HG03457 (cell line): ENCODE data around the gene KHDC4.

Experiments used
- ATAC-seq: cut with Tn5 transposase; IDR thresholded peaks from one replicate; pipeline ENCODE4 v1.9.1; 2021; ENCODE audit warnings: moderate number of reproducible peaks; ENCODE audit not compliant: unreplicated experiment

KHDC4 gene

DNA sequence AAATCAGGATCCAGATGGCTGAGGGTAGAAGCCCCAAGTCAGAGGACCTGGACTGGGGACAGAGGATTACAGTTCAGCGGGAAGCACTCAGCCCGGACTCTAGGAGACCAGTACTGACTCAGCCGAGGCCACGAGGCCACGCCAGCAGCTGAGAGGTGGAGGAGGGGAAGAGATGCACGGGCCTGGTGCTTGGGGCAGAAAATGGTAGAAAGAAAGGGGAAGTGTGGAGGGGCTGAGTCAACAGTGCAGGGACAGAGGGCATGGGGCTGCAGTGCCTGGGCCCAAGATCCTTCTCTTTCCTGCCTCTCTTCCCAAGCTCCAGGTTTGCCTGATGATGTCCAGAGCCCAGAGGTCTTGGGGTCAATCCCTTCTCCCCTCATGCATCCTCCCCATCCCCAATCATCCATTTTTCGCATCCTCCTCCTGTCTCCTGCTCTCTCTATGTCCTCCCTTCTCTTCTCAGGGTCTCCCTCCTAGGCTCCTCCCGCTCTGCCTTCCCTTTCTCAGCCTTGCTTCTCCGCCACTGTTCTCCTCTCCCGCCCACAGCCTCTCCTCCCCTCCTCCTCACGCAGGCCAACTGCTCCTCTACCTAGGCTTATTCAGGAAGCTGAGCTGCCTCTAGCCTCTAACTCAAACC, 36.4 kb upstream of the KHDC4 start:
- ATAC-seq = no peak

DNA sequence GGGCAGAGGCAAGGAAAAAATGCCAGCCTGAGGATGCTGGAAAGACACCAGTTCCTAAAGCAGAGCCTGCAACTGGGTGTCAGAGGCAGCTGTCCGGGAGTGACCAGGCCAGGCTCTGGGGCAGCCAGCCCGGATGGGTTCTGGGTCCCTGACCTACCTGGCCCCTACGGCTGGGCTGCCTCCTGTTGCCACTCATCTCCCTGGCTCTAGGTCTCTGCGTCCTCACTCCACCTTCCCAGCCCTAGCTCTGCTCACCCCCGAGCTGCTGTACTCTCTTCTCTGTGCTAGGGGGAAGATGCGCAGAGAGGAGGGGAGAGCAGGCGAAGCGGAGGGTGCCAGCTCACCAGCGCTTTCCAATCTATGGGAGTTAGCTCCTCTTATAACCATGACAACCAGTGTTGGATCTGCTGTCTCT, 35.2 kb upstream of the KHDC4 start:
- ATAC-seq = no peak

DNA sequence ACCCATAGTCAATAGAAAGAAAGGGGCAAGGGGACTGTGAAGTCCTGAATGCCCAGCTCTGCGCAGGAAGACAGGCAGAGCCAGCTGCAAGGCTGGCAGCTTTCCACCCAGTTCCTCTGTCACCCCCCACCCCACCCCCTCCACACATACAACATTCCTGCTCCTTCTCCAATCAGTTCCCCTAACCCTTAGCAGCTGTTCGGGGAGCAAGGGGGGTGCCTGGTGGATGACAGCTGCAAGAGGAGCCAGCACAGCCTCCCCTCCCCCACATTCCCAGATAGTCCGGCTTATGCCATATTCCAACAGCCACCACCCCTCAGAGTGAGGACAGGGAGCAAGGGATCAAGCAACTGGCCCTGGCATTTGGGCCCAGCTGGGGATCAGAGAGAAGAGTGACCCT, 34.5 kb upstream of the KHDC4 start:
- ATAC-seq = no peak

DNA sequence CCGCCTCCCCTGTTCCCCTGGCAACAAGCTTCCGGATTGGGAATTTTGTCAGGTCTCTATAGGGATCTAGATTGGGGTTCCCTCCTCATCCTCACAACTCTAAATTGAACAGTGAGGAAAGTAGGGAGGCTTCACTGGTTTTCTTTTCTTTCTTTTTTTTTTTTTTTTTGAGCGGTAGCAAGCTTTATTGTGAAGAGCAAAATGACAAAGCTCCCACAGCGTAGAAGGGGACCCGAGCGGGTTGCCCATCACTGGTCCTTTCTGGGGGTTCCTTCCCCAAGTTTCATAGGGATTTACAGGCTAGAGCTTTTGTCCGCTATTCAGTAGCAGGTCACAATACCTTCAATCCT, 33.8 kb upstream of the KHDC4 start:
- ATAC-seq = no peak

GRCh38 chr1:155967341-155968050, 33.3 kb upstream of the KHDC4 start:
- no peak for ATAC-seq

- no peak for ATAC-seq
Measured at GRCh38 chr1:155966750-155967149, 32.5 kb upstream of the KHDC4 start.

GRCh38 chr1:155966135-155966534, 31.9 kb upstream of the KHDC4 start:
- no peak for ATAC-seq

- ATAC-seq = no peak
Measured at GRCh38 chr1:155964193-155964592, 30.0 kb upstream of the KHDC4 start.

DNA sequence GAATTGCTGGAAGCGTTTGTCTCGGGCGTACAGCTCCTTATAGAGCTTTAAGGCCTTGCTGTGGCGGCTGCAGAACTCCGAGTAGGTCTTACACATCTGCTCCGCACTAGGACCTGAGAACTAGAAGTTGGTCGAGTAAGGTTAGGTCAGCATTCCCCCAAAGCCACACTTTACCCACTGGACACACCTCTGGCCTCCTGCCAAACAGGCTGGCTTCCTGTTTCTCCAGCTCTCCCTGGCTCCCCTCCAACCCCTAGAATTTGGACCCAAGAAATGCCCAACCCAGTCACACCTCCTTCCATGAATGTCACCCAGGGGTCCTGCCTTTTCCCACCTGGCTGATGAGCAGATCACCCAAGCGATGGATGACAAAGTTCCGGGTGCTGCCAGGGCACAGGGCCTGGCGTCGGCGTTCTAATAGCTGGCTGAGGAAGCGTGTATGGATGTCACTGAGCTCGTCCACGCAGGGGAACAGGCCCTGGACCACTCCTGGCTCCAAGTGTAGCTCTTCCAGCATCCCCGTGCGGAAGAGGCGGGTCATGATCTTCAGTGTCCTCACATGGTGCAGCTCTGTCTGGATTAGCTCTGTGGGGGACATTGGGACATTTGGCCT, 28.5 kb upstream of the KHDC4 start:
- no peak for ATAC-seq

- ATAC-seq = no peak
Measured at GRCh38 chr1:155961937-155962336, 27.7 kb upstream of the KHDC4 start.

- no peak for ATAC-seq
Measured at GRCh38 chr1:155960081-155960745, 26.0 kb upstream of the KHDC4 start.

GRCh38 chr1:155957411-155957915, 23.2 kb upstream of the KHDC4 start:
- ATAC-seq = no peak

- no peak for ATAC-seq
Measured at GRCh38 chr1:155954645-155955044, 20.4 kb upstream of the KHDC4 start.

GRCh38 chr1:155952505-155952890, 18.3 kb upstream of the KHDC4 start:
- no peak for ATAC-seq

DNA sequence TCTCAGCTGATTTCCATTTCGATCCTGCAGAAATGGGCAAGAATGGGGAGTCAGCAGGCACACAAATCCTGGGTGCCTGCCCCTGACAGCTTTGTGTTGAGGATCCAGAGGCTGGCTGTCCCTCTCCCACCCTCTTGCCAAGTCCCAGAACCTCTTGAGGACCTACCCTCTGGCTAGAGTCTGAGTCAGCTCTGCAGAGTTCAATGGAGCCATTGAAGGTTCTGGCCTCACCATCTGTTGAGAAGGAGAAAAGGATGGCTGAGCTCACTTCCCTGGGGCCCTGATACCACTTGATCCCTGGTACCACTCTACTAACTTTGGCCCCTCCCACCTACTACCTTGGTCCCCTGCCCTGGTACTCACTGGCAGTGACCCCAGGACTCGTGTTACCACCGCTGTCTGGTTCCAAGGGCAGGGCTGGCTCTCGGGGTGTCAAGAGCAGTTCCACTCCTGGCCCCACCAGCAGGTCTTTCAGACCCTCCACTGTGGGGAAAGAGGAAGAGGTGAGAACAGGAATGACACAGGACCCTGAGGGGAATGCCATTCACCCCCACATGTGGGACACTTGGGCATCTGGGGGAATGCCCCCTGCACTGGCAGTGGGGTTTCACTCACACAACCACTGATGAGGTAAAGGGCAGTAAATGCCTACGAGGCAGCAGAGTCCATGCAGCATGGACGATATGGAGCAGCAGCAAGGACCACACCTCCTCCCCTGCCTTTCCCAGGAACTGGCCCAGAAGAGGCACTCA, 17.7 kb upstream of the KHDC4 start:
- no peak for ATAC-seq

- no peak for ATAC-seq
Measured at GRCh38 chr1:155950829-155951228, 16.6 kb upstream of the KHDC4 start.

- ATAC-seq = no peak
Measured at GRCh38 chr1:155947741-155948140, 13.5 kb upstream of the KHDC4 start.

GRCh38 chr1:155947292-155947691, 13.1 kb upstream of the KHDC4 start:
- no peak for ATAC-seq

DNA sequence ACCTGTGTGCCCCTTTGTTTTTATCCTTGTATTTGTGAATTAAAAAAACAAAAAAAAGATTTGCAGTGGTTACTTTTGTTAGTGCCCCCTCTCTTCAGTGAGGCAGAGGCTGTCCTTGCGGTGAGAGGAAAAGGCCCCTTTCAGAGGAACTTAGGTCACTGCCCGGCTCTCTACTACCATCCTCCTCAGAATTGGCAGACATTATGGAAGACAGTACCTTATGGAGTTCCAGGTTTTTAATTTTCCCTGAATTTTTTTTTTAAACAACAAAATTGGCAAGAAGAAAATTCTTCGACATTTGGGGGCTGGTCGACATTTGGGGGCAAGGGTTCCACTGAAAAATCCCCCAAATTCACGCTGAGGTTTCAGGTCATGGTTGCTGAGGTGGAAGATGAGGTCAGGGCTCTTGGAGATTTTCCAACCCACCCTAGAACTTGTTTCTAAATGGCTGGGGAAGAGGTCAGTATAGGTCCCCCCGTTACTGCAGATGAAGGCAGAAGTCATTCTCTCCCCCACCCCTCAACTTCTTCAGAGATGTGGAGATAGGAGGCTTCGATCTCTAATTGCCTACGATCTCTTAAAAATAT, 12.5 kb upstream of the KHDC4 start:
- no peak for ATAC-seq

GRCh38 chr1:155944444-155944799, 10.2 kb upstream of the KHDC4 start:
- no peak for ATAC-seq
